ENCODE results near the gene NLN.

GRCh38 chr5:65796269-65796668, 74.3 kb downstream of the NLN start:
- TF ChIP-seq, protein P1, sequence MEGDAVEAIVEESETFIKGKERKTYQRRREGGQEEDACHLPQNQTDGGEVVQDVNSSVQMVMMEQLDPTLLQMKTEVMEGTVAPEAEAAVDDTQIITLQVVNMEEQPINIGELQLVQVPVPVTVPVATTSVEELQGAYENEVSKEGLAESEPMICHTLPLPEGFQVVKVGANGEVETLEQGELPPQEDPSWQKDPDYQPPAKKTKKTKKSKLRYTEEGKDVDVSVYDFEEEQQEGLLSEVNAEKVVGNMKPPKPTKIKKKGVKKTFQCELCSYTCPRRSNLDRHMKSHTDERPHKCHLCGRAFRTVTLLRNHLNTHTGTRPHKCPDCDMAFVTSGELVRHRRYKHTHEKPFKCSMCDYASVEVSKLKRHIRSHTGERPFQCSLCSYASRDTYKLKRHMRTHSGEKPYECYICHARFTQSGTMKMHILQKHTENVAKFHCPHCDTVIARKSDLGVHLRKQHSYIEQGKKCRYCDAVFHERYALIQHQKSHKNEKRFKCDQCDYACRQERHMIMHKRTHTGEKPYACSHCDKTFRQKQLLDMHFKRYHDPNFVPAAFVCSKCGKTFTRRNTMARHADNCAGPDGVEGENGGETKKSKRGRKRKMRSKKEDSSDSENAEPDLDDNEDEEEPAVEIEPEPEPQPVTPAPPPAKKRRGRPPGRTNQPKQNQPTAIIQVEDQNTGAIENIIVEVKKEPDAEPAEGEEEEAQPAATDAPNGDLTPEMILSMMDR (IDR thresholded peaks at IDR 0.05; ENCODE audit: borderline replicate concordance, extremely low read depth, low read length, poor library complexity, severe bottlenecking): no peak
- no peak for TF ChIP-seq EZH2 (IDR thresholded peaks at IDR 0.05; ENCODE audit: borderline replicate concordance, low read depth, low read length, severe bottlenecking)

Measured in DND-41 (cell line).